H1 (cell line): ENCODE results near the gene ZNF576. TPM values are rescaled to one million over a fixed set of nuclear protein-coding genes. Genes with fewer than 3 reads are reported as not detected.

ENCODE experiments used
- BCL11A ChIP-seq, 2 experiments: IDR thresholded peaks; one replicate each; pipeline ENCODE4 v1.6.1; 2011; ENCODE audit warnings: low read depth in 2 of 2, low read length in 2 of 2, mild to moderate bottlenecking in 2 of 2
- CHD7 ChIP-seq: fragments of 300-600 bp; sonication (generic); IDR thresholded peaks from 2 replicates; pipeline ENCODE4 v1.7.1; 2012; ENCODE audit warnings: low read length, moderate library complexity, mild to moderate bottlenecking, inconsistent platforms; ENCODE audit not compliant: insufficient replicate concordance
- HDAC6 ChIP-seq: IDR thresholded peaks from one replicate; pipeline ENCODE4 v1.7.1; 2012; ENCODE audit warnings: low read depth, mild to moderate bottlenecking, inconsistent platforms, low read length, moderate library complexity
- KDM5A ChIP-seq: fragments of 200-600 bp; IDR thresholded peaks from 2 replicates; pipeline ENCODE4 v1.7.1; 2012; ENCODE audit warnings: mild to moderate bottlenecking, low read length, inconsistent platforms, mixed read lengths
- MAX ChIP-seq: IDR thresholded peaks from 2 replicates; pipeline ENCODE4 v1.6.1; 2012; ENCODE audit warnings: inconsistent platforms
- PHF8 ChIP-seq: fragments of 200-600 bp; sonication (generic); conservative IDR thresholded peaks from 2 replicates; pipeline ENCODE4 v1.7.1; 2012; ENCODE audit warnings: low read depth, mild to moderate bottlenecking, inconsistent platforms, low read length, moderate library complexity
- POLR2AphosphoS5 ChIP-seq: IDR thresholded peaks from 2 replicates; pipeline ENCODE4 v1.6.1; 2011; ENCODE audit warnings: low read depth, low read length
- RAD21 ChIP-seq, 2 experiments: IDR thresholded peaks in 1 of 2; conservative IDR thresholded peaks in 1 of 2; 2 replicates each; pipeline ENCODE4 v1.6.1; 2011; ENCODE audit warnings: low read depth in 2 of 2, low read length in 2 of 2, improper control_type of control experiment in 1 of 2, inconsistent platforms in 1 of 2, mild to moderate bottlenecking in 1 of 2, moderate library complexity in 1 of 2
- RNF2 ChIP-seq: fragments of 200-900, 300-1000 bp; sonication (generic); IDR thresholded peaks from 2 replicates; pipeline ENCODE4 v1.7.1; 2016; ENCODE audit warnings: borderline replicate concordance, low read depth, mild to moderate bottlenecking, antibody characterized with exemption, low read length; ENCODE audit not compliant: poor library complexity, severe bottlenecking; ENCODE audit errors: missing control alignments
- ZNF274 ChIP-seq: IDR thresholded peaks from 2 replicates; pipeline ENCODE4 v1.7.0; 2012; ENCODE audit warnings: low read length, borderline replicate concordance; ENCODE audit errors: extremely low read depth
- polyA plus RNA-seq, 7 experiments: library from polyadenylated mRNA; depleted of rRNA in 3 of 7; stranded (reverse) in 5 of 7; unstranded in 2 of 7; fragments of >200 nt in 5 of 7; fragments of 200-250 nt in 2 of 7; gene quantifications; 1 replicate in 5 of 7; 2 replicates in 1 of 7; 4 replicates in 1 of 7; pipeline versions ENCODE4 v1.2.1 to v1.2.3, GENCODE V29; 2011 to 2013; ENCODE audit warnings: missing spikeins in 2 of 7, mixed read lengths in 2 of 7
- total RNA-seq: library from RNA; stranded (reverse); fragmentation: NEBNext Ultra II Directional; extraction: Animal tissue kit (Norgen Biotek cat#: 25700); gene quantifications from 2 replicates; pipeline ENCODE4 v1.2.1, GENCODE V29; 2021

Gene ZNF576
- total and polyA plus RNA-seq, 2 of the 8 experiments (the other 6 are each of a cell fraction or from before 2014, with no cell fraction given), result 13.6 to 32.4 TPM

- TF ChIP-seq CHD7 (no peak), POLR2AphosphoS5 (0 out of 2 replicates have a peak, but pooled peaks have one; percentile 11), PHF8 (no peak), KDM5A (no peak), RAD21 (IDR thresholded peaks at IDR 0.05 in 1 of 2, conservative IDR thresholded peaks at IDR 0.05 in 1 of 2; ENCODE audit: low read depth in 2 of 2, low read length in 2 of 2) (no peak), HDAC6 (no peak), BCL11A (IDR thresholded peaks at IDR 0.05; ENCODE audit: low read depth in 2 of 2, low read length in 2 of 2) (no peak), ZNF274 (no peak), MAX (no peak), RNF2 (no peak)
These were observed 39.8 kb downstream of the ZNF576 start (continued) for GRCh38 chr19:43636121-43636683.
